Pancreas (tissue), 10 donors: ENCODE data around the gene PLD1. TPM values are rescaled to one million over a fixed set of nuclear protein-coding genes. Genes with fewer than 3 reads are reported as not detected.
A peak's percentile ranks its signal among the peaks of the same experiment; 100 is the strongest.

Experiments
- ATAC-seq, 4 donors: fragments of 200-7000 bp; cut with Tn5 transposase; one replicate each; pipeline versions ENCODE4 v1.8.0 to v1.9.1; 2020; ENCODE audit warnings: mild to moderate bottlenecking in 4 of 4, moderate library complexity in 4 of 4
- DNase-seq, 6 donors: peaks; one replicate each; pipeline ENCODE4 v3.0.0-alpha.2; 2020
- FAIRE-seq: peaks from 2 replicates; lab custom pipeline; 2012; peaks lifted over from hg19 to GRCh38; lab: Jason Lieb, UNC
- H3K27ac ChIP-seq, 4 donors: fragments of 200-600 bp; sonication (generic); 1 replicate in 3 of 4; 2 replicates in 1 of 4; pipeline versions ENCODE4 v1.5.0 to v1.8.0; 2020
- H3K27me3 ChIP-seq, 4 donors: fragments of 200-600 bp; one replicate each; pipeline ENCODE4 v1.8.0; 2021
- H3K36me3 ChIP-seq, 3 donors: fragments of 200-600 bp; sonication (generic) in 1 of 3; one replicate each; pipeline versions ENCODE4 v1.5.0 to v1.8.0; 2020 to 2021
- H3K4me1 ChIP-seq, 3 donors: fragments of 200-600 bp; one replicate each; pipeline ENCODE4 v1.8.0; 2021
- H3K4me3 ChIP-seq, 4 donors: fragments of 200-600 bp; sonication (generic) in 2 of 4; one replicate each; pipeline versions ENCODE4 v1.5.0 to v1.8.0; 2020 to 2021
- H3K9me3 ChIP-seq, 4 donors: fragments of 200-600 bp; one replicate each; pipeline ENCODE4 v1.8.0; 2021
- WGBS, 2 donors: extraction: QIAGEN DNeasy Blood & Tissue Kit; methylation state at CpG; one replicate each; pipeline ENCODE4 v1.1.7; 2013; 5-methylcytosine and 5-hydroxymethylcytosine counted together
- intact Hi-C, 3 donors: fragments of 100-400 bp; cut with DNase I; formaldehyde crosslinking; loops; one replicate each; pipeline versions ENCODE4 v1.11.1 to v1.14.2; 2022
- polyA plus RNA-seq, 2 donors: library from polyadenylated mRNA; stranded (reverse); fragments of 200-250 nt; gene quantifications; one replicate each; pipeline ENCODE4 v1.2.3, GENCODE V29; 2013
- total RNA-seq, 6 donors: library from RNA; stranded (reverse); fragmentation: NEBNext Ultra II Directional in 4 of 6; extraction: Animal tissue kit (Norgen Biotek cat#: 25700) in 4 of 6; gene quantifications; one replicate each; pipeline versions ENCODE4 v1.2.1 to v1.2.4, GENCODE V29; 2021 to 2023
- TF ChIP-seq, protein P1 (sequence below), 4 donors: fragments of 200-600 bp; sonication (generic) in 3 of 4; IDR thresholded peaks; one replicate each; pipeline versions ENCODE4 v1.5.0 to v1.8.0; 2021; ENCODE audit warnings: antibody characterized with exemption in 4 of 4
- donor health status: healthy with polysubstance abuse.
- donor health status: DM: no; HTN: no; CAD: no; lungs with moderate emphysema.
- donor health status: DM: no; HTN: no; CAD: no.
- donor health status: control.
- donor health status: control.
- donor health status: Bipolar disorder and iron deficiency.
- donor health status: DM: yes; HTN: yes; CAD: no.
- donor health status: DM: no; HTN: no; CAD: no.
- donor health status: DM: no; HTN: no; CAD: no.
- donor health status: DM: yes; HTN: yes; CAD: no.

Gene PLD1
- total and polyA plus RNA-seq, 8 donors = 14.7 to 62.1 (median 33.7) TPM

GRCh38 chr3:171837698-171838097, 27.4 kb upstream of the PLD1 start:
- Histone ChIP-seq H3K36me3 (no peaks in the 10 kb centered on the region), H3K4me3 (no peak overlapping the region), H3K9me3 (no peaks in the 10 kb centered on the region), H3K27me3 (no peaks in the 10 kb centered on the region), H3K4me1 (peaks cover 15 to 46% (median 35%) of the 10 kb centered on the region in 3 donors), H3K27ac (no peak overlapping the region)
- ATAC-seq (no peak), DNase-seq (no peak), FAIRE-seq (no peak)
- TF ChIP-seq, protein P1, sequence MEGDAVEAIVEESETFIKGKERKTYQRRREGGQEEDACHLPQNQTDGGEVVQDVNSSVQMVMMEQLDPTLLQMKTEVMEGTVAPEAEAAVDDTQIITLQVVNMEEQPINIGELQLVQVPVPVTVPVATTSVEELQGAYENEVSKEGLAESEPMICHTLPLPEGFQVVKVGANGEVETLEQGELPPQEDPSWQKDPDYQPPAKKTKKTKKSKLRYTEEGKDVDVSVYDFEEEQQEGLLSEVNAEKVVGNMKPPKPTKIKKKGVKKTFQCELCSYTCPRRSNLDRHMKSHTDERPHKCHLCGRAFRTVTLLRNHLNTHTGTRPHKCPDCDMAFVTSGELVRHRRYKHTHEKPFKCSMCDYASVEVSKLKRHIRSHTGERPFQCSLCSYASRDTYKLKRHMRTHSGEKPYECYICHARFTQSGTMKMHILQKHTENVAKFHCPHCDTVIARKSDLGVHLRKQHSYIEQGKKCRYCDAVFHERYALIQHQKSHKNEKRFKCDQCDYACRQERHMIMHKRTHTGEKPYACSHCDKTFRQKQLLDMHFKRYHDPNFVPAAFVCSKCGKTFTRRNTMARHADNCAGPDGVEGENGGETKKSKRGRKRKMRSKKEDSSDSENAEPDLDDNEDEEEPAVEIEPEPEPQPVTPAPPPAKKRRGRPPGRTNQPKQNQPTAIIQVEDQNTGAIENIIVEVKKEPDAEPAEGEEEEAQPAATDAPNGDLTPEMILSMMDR (IDR thresholded peaks at IDR 0.05) = no peak
- intact Hi-C loops = no loop called here

- no peak for ATAC-seq
- Histone ChIP-seq H3K36me3 (no peaks in the 10 kb centered on the region), H3K27me3 (no peaks in the 10 kb centered on the region), H3K27ac (no peak overlapping the region), H3K9me3 (no peaks in the 10 kb centered on the region), H3K4me3 (no peak overlapping the region), H3K4me1 (peaks cover 15 to 43% (median 35%) of the 10 kb centered on the region in 3 donors)
- TF ChIP-seq, protein P1 (IDR thresholded peaks at IDR 0.05) = no peak
- intact Hi-C loops = no loop called here
- no peak for DNase-seq
- 91% methylated on average over 3 of the region's 3 CpGs for WGBS, 2 donors
- FAIRE-seq = no peak
Measured at GRCh38 chr3:171836855-171837254, 26.6 kb upstream of the PLD1 start.

DNA sequence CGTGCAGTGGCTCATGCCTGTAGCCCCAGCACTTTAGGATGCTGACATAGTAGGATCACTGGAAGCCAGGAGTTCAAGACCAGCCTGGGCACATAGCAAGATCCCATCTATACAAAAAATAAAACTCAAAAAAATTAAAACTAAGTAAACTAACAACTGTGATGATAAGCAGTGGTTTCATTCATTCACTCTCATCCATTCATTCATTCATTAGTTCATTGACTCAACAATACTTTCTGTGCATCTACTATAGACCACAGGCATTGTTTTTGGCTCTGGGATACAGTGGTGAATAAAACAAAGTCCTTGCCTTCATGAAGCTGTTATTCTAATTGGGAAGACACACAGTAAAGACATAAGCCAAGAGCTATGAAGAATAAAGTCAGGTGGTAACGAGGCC, 25.3 kb upstream of the PLD1 start:
- TF ChIP-seq, protein P1 (IDR thresholded peaks at IDR 0.05) = no peak
- no peak for ATAC-seq
- intact Hi-C loops = no loop called here
- no peaks in the 10 kb centered on the region for H3K27me3 ChIP-seq
- H3K27ac ChIP-seq = peak overlapping the region in 1 of 4 donors; percentile 13
- WGBS, 2 donors = 84 to 87% methylated on average over 2 of the region's 2 CpGs
- no peak overlapping the region for H3K4me3 ChIP-seq
- H3K36me3 ChIP-seq = no peaks in the 10 kb centered on the region
- no peak for DNase-seq
- no peak for FAIRE-seq
- no peaks in the 10 kb centered on the region for H3K9me3 ChIP-seq
- H3K4me1 ChIP-seq = peaks cover 11 to 31% (median 24%) of the 10 kb centered on the region in 3 donors

GRCh38 chr3:171835116-171835515, 24.8 kb upstream of the PLD1 start:
- Histone ChIP-seq H3K4me1 (peaks cover 9 to 31% (median 23%) of the 10 kb centered on the region in 3 donors), H3K27ac (peak overlapping the region in 2 of 4 donors; percentile 52 to 60), H3K27me3 (no peaks in the 10 kb centered on the region), H3K36me3 (no peaks in the 10 kb centered on the region), H3K4me3 (no peak overlapping the region), H3K9me3 (no peaks in the 10 kb centered on the region)
- FAIRE-seq (no peak), DNase-seq (no peak), ATAC-seq (peak in 1 of 4 donors; percentile 13)
- TF ChIP-seq, protein P1 (IDR thresholded peaks at IDR 0.05) = no peak
- WGBS, 2 donors = 87 to 92% methylated on average over 5 of the region's 5 CpGs
- intact Hi-C loops = no loop called here

DNA sequence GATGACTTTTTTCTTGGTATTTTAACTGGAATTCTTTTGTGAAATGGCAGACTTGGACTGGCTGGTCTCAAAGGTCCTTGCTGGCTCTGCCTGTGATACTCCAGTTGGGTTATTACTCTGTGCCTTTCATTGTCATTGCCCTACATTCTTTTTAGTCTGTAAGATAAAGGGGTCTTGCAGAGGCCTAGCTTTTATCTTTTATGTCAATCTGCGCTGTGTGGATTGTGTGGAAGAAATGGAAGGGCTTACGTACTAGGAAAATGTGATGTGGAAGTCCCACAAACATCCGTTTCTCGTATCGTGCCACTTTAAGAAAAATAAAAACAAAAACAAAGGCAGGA, 24.1 kb upstream of the PLD1 start:
- intact Hi-C loops = no loop called here
- FAIRE-seq (no peak), ATAC-seq (peak in 1 of 4 donors; percentile 32), DNase-seq (no peak)
- TF ChIP-seq, protein P1 (IDR thresholded peaks at IDR 0.05) = no peak
- Histone ChIP-seq H3K9me3 (no peaks in the 10 kb centered on the region), H3K27me3 (no peaks in the 10 kb centered on the region), H3K4me1 (peaks cover 9 to 38% (median 27%) of the 10 kb centered on the region in 3 donors), H3K27ac (peak overlapping the region in 2 of 4 donors; percentile 52 to 60), H3K4me3 (no peak overlapping the region), H3K36me3 (no peaks in the 10 kb centered on the region)
- WGBS, 2 donors = 56 to 69% methylated on average over 5 of the region's 5 CpGs
